Lower leg skin (tissue), 3 donors: Measurements from ENCODE around the gene BTG4.

Experiments used
- POLR2A ChIP-seq, 2 donors: fragments of 450-650 bp; IDR thresholded peaks; one replicate each; pipeline ENCODE4 v1.6.1; 2016 to 2017; ENCODE audit warnings: antibody characterized with exemption in 2 of 2, mild to moderate bottlenecking in 1 of 2, moderate library complexity in 1 of 2
- TF ChIP-seq, protein P1 (sequence below), 3 donors: fragments of 450-650 bp; IDR thresholded peaks; one replicate each; pipeline ENCODE4 v1.5.1; 2016; ENCODE audit warnings: antibody characterized with exemption in 3 of 3, mild to moderate bottlenecking in 3 of 3, moderate library complexity in 2 of 3

DNA sequence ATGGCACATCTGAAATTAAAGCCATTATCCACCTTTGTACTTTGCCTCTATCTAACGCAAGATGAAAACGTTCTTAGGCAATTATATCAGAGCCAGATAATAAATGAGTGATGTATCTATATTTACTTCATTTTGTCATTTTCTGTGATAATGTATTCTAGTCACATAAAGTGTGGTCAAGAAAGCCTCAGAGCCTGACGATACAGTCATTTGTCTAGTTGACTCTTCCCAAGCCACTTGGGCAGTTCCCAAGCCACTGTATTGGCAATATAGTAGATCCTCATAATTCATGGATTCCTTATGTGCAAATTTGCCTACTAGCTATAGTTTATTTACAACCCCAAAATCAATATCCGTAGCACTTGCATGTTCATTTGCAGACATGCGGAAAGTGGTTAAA is 10.2 kb upstream of the BTG4 start:
- TF ChIP-seq, protein P1, sequence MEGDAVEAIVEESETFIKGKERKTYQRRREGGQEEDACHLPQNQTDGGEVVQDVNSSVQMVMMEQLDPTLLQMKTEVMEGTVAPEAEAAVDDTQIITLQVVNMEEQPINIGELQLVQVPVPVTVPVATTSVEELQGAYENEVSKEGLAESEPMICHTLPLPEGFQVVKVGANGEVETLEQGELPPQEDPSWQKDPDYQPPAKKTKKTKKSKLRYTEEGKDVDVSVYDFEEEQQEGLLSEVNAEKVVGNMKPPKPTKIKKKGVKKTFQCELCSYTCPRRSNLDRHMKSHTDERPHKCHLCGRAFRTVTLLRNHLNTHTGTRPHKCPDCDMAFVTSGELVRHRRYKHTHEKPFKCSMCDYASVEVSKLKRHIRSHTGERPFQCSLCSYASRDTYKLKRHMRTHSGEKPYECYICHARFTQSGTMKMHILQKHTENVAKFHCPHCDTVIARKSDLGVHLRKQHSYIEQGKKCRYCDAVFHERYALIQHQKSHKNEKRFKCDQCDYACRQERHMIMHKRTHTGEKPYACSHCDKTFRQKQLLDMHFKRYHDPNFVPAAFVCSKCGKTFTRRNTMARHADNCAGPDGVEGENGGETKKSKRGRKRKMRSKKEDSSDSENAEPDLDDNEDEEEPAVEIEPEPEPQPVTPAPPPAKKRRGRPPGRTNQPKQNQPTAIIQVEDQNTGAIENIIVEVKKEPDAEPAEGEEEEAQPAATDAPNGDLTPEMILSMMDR (IDR thresholded peaks at IDR 0.05), result no peak
- no peak for TF ChIP-seq POLR2A (IDR thresholded peaks at IDR 0.05)
